HCT116 (cell line): ENCODE results near the gene PPP1R1B. TPM values are rescaled to one million over a fixed set of nuclear protein-coding genes. Genes with fewer than 3 reads are reported as not detected.

ENCODE experiments used
- ATAC-seq: fragments of 200-7000 bp; cut with Tn5 transposase; 2 replicates; pipeline ENCODE4 v1.9.1; 2020; ENCODE audit warnings: mild to moderate bottlenecking, moderate library complexity
- BruUV-seq: library from RNA; stranded (reverse); fragments of 400-500 nt; replicated peaks from 2 replicates; lab custom pipeline; 2021; lab: Mats Ljungman, UMichigan
- CTCF ChIA-PET: fragments of 300-600 bp; sonication (Branson Sonifier 250); formaldehyde crosslinking; loops from one replicate; lab custom pipeline; 2021; ENCODE audit warnings: antibody characterized with exemption; lab: Charles Lee
- POLR2A ChIA-PET: fragments of 300-600, 350-600 bp; sonication (Branson Sonifier 250); formaldehyde crosslinking; loops from one replicate; lab custom pipeline; 2021; ENCODE audit warnings: antibody characterized with exemption; lab: Charles Lee
- RAD21 ChIA-PET, 2 experiments: fragments of 300-600 bp; sonication (Branson Sonifier 250); formaldehyde crosslinking; loops; one replicate each; lab custom pipeline; 2023; ENCODE audit warnings: low total read pairs in 2 of 2; ENCODE audit not compliant: uncharacterized antibody in 2 of 2, unreplicated experiment in 2 of 2, low non-redundant PET in 1 of 2; lab: Charles Lee
- DNase-seq: peaks from one replicate; pipeline ENCODE4 v3.0.0-alpha.2; 2010; ENCODE audit warnings: low read depth, low spot score
- H2AFZ ChIP-seq: fragments of 200-600 bp; shearing (Covaris generic), sonication (generic); 2 replicates; pipeline ENCODE4 v1.6.1; 2017; ENCODE audit warnings: low read depth, mixed run types, mixed read lengths, antibody characterized with exemption, low read length; ENCODE audit not compliant: poor library complexity, severe bottlenecking
- H3K27ac ChIP-seq: 2 replicates; pipeline ENCODE4 v1.5.1; 2012; ENCODE audit warnings: low read depth, low read length
- H3K27me3 ChIP-seq: fragments of 200-600 bp; sonication (generic); 2 replicates; pipeline ENCODE4 v1.6.1; 2016; ENCODE audit warnings: mixed run types, low read length, mixed read lengths; ENCODE audit not compliant: insufficient read depth
- H3K36me3 ChIP-seq, 2 experiments: fragments of 200-500 bp in 1 of 2; fragments of 200-600 bp in 1 of 2; sonication (Bioruptor generic) in 1 of 2; sonication (generic) in 1 of 2; 2 replicates each; pipeline versions ENCODE4 v1.5.1 to v1.6.1; 2014 to 2016; ENCODE audit warnings: low read length in 2 of 2, inconsistent platforms in 1 of 2, mixed read lengths in 1 of 2, mixed run types in 1 of 2; ENCODE audit not compliant: insufficient read depth in 2 of 2, control insufficient read depth in 1 of 2
- H3K4me1 ChIP-seq, 2 experiments: fragments of 200-600 bp in 1 of 2; sonication (generic) in 1 of 2; 2 replicates each; pipeline versions ENCODE4 v1.5.1 to v1.6.1; 2012 to 2017; ENCODE audit warnings: low read length in 2 of 2, inconsistent platforms in 1 of 2, mild to moderate bottlenecking in 1 of 2, mixed read lengths in 1 of 2, mixed run types in 1 of 2, moderate library complexity in 1 of 2; ENCODE audit not compliant: insufficient read depth in 2 of 2, control insufficient read depth in 1 of 2
- H3K4me2 ChIP-seq: fragments of 200-600 bp; sonication (generic); 2 replicates; pipeline ENCODE4 v1.6.1; 2017; ENCODE audit warnings: mixed run types, low read length, mixed read lengths
- H3K4me3 ChIP-seq, 2 experiments: fragments of 200-600 bp in 1 of 2; sonication (generic) in 1 of 2; replicated peaks in 1 of 2; 2 replicates each; pipeline ENCODE4 v1.5.1; 2011 to 2016; ENCODE audit warnings: low read length in 2 of 2, control low read depth in 1 of 2, low read depth in 1 of 2, mild to moderate bottlenecking in 1 of 2, mixed read lengths in 1 of 2, mixed run types in 1 of 2
- H3K79me2 ChIP-seq: fragments of 200-600 bp; sonication (generic); 2 replicates; pipeline ENCODE4 v1.6.1; 2017; ENCODE audit warnings: mild to moderate bottlenecking, mixed run types, low read length, moderate library complexity, mixed read lengths; ENCODE audit not compliant: insufficient read depth
- H3K9ac ChIP-seq: fragments of 200-600 bp; sonication (generic); 2 replicates; pipeline ENCODE4 v1.6.1; 2016; ENCODE audit warnings: low read length, mixed read lengths
- H3K9me2 ChIP-seq: fragments of 200-600 bp; sonication (generic), shearing (Covaris generic); 2 replicates; pipeline ENCODE4 v1.6.1; 2017; ENCODE audit warnings: mixed run types, mild to moderate bottlenecking, moderate library complexity; ENCODE audit not compliant: insufficient read depth
- H3K9me3 ChIP-seq, 2 experiments: fragments of 200-500 bp in 1 of 2; fragments of 200-600 bp in 1 of 2; sonication (Bioruptor generic) in 1 of 2; sonication (generic) in 1 of 2; 2 replicates each; pipeline ENCODE4 v1.6.1; 2014 to 2017; ENCODE audit warnings: low read length in 2 of 2, mixed read lengths in 2 of 2, inconsistent platforms in 1 of 2, low read depth in 1 of 2, mild to moderate bottlenecking in 1 of 2, mixed run types in 1 of 2, moderate library complexity in 1 of 2; ENCODE audit not compliant: control insufficient read depth in 1 of 2, insufficient read depth in 1 of 2
- H4K20me1 ChIP-seq: fragments of 200-600 bp; sonication (generic), shearing (Covaris generic); 2 replicates; pipeline ENCODE4 v1.6.1; 2017; ENCODE audit warnings: mixed run types, mild to moderate bottlenecking, moderate library complexity; ENCODE audit not compliant: insufficient read depth
- CBX3 ChIP-seq: IDR thresholded peaks from 2 replicates; pipeline ENCODE4 v1.6.1; 2012; ENCODE audit warnings: low read depth
- EGR1 ChIP-seq: IDR thresholded peaks from 2 replicates; pipeline ENCODE4 v1.6.1; 2012; ENCODE audit warnings: low read depth
- ELF1 ChIP-seq: IDR thresholded peaks from 2 replicates; pipeline ENCODE4 v1.6.1; 2012; ENCODE audit warnings: low read depth, borderline replicate concordance
- EZH2 ChIP-seq: fragments of 200-600 bp; sonication (generic); IDR thresholded peaks from 2 replicates; pipeline ENCODE4 v1.6.1; 2017; ENCODE audit warnings: antibody characterized with exemption, mixed run types
- EZH2phosphoT487 ChIP-seq: fragments of 200-600 bp; IDR thresholded peaks from 2 replicates; pipeline ENCODE4 v1.6.1; 2018; ENCODE audit warnings: antibody characterized with exemption, borderline replicate concordance
- FOSL1 ChIP-seq: IDR thresholded peaks from 2 replicates; pipeline ENCODE4 v1.6.1; 2012; ENCODE audit warnings: low read depth
- JUND ChIP-seq: IDR thresholded peaks from 2 replicates; pipeline ENCODE4 v1.6.1; 2012
- POLR2A ChIP-seq: IDR thresholded peaks from 2 replicates; pipeline ENCODE4 v1.7.0; 2011; ENCODE audit warnings: borderline replicate concordance; ENCODE audit not compliant: insufficient read depth, insufficient read length; ENCODE audit errors: extremely low read depth
- RAD21 ChIP-seq: IDR thresholded peaks from 2 replicates; pipeline ENCODE4 v1.6.1; 2012; ENCODE audit warnings: low read depth, mild to moderate bottlenecking
- SIN3A ChIP-seq: IDR thresholded peaks from 2 replicates; pipeline ENCODE4 v1.6.1; 2012; ENCODE audit warnings: low read depth
- SP1 ChIP-seq: IDR thresholded peaks from 2 replicates; pipeline ENCODE4 v1.6.1; 2012; ENCODE audit warnings: low read depth
- SRF ChIP-seq: IDR thresholded peaks from 2 replicates; pipeline ENCODE4 v1.6.1; 2012; ENCODE audit warnings: low read depth
- TCF7L2 ChIP-seq: IDR thresholded peaks from 2 replicates; pipeline ENCODE4 v1.7.0; 2011; ENCODE audit warnings: borderline replicate concordance, inconsistent platforms; ENCODE audit not compliant: insufficient read depth, insufficient read length; ENCODE audit errors: extremely low read depth
- YY1 ChIP-seq: IDR thresholded peaks from 2 replicates; pipeline ENCODE4 v1.6.1; 2011; ENCODE audit warnings: low read length, low read depth, moderate library complexity, mild to moderate bottlenecking; ENCODE audit not compliant: insufficient replicate concordance; ENCODE audit errors: extremely low read depth
- ZFX ChIP-seq: fragments of 450-650 bp; IDR thresholded peaks from 2 replicates; pipeline ENCODE4 v1.6.1; 2017
- ZNF274 ChIP-seq: fragments of 200-500 bp; sonication (Bioruptor generic); IDR thresholded peaks from 2 replicates; pipeline ENCODE4 v1.6.1; 2014; ENCODE audit warnings: mild to moderate bottlenecking, low read depth, low read length, inconsistent platforms
- intact Hi-C: fragments of 100-400 bp; cut with micrococcal nuclease; formaldehyde crosslinking; loops from 2 replicates; pipeline ENCODE4 v1.10.0; 2022
- total RNA-seq: library from RNA; stranded (reverse); gene quantifications from one replicate; pipeline ENCODE4 v1.2.1, GENCODE V29; 2021; ENCODE audit not compliant: unreplicated experiment
- TF ChIP-seq, protein P1 (sequence below): IDR thresholded peaks from 2 replicates; pipeline ENCODE4 v1.6.1; 2012
- TF ChIP-seq, protein P2 (sequence below), 3 experiments: fragments of 200-600 bp in 1 of 3; sonication (generic) in 1 of 3; IDR thresholded peaks in 2 of 3; conservative IDR thresholded peaks in 1 of 3; 2 replicates each; pipeline ENCODE4 v1.5.1; 2012 to 2017; ENCODE audit warnings: low read depth in 2 of 3, low read length in 2 of 3, antibody characterized with exemption in 1 of 3, borderline replicate concordance in 1 of 3, control low read depth in 1 of 3, mild to moderate bottlenecking in 1 of 3, mixed read lengths in 1 of 3, mixed run types in 1 of 3, moderate library complexity in 1 of 3; ENCODE audit not compliant: insufficient read depth in 1 of 3
- TF ChIP-seq, protein P3 (sequence below): IDR thresholded peaks from 2 replicates; pipeline ENCODE4 v1.6.1; 2012
- TF ChIP-seq, protein P4 (sequence below): IDR thresholded peaks from 2 replicates; pipeline ENCODE4 v1.6.1; 2011; ENCODE audit warnings: mild to moderate bottlenecking, low read length, moderate library complexity; ENCODE audit not compliant: insufficient replicate concordance; ENCODE audit errors: extremely low read depth

PPP1R1B gene
- total RNA-seq, 1 experiment from 2014 or later = 0.49 TPM

DNA sequence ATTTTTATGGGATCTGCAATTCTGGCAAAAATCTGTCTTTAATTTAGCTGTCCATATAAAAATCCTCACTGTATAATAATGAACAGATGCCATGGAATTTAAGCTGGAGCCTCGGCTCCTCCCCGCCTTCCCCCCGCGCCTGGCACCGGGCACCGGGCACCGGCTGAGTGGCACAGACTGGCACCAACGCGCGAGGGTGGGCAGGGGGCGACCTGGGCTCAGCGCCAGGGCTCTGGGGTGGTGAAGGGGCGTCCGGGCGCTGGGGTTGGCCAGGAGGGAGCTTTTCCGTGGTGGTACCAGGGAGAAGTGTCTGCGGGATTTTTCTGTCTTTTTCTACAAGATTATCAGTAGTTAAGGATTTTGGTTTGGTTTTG lies 28.1 kb upstream of the PPP1R1B start:
- Histone ChIP-seq H3K9me2 (no peaks in the 10 kb centered on the region), H3K79me2 (no peaks in the 10 kb centered on the region), H3K4me3 (no peak overlapping the region), H2AFZ (no peak overlapping the region), H4K20me1 (no peaks in the 10 kb centered on the region), H3K36me3 (no peaks in the 10 kb centered on the region), H3K27me3 (peaks cover 70% of the 10 kb centered on the region), H3K4me1 (no peaks in the 10 kb centered on the region), H3K9ac (no peak overlapping the region), H3K4me2 (no peak overlapping the region), H3K9me3 (no peaks in the 10 kb centered on the region), H3K27ac (no peak overlapping the region)
- no TSS peak for BruUV-seq
- DNase-seq (no peak), ATAC-seq (no peak)
- ChIA-PET CTCF (no interaction called here), POLR2A (no interaction called here), RAD21 (no interaction called here)
- TF ChIP-seq, protein P1, sequence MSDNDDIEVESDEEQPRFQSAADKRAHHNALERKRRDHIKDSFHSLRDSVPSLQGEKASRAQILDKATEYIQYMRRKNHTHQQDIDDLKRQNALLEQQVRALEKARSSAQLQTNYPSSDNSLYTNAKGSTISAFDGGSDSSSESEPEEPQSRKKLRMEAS = no peak
- TF ChIP-seq, protein P2, sequence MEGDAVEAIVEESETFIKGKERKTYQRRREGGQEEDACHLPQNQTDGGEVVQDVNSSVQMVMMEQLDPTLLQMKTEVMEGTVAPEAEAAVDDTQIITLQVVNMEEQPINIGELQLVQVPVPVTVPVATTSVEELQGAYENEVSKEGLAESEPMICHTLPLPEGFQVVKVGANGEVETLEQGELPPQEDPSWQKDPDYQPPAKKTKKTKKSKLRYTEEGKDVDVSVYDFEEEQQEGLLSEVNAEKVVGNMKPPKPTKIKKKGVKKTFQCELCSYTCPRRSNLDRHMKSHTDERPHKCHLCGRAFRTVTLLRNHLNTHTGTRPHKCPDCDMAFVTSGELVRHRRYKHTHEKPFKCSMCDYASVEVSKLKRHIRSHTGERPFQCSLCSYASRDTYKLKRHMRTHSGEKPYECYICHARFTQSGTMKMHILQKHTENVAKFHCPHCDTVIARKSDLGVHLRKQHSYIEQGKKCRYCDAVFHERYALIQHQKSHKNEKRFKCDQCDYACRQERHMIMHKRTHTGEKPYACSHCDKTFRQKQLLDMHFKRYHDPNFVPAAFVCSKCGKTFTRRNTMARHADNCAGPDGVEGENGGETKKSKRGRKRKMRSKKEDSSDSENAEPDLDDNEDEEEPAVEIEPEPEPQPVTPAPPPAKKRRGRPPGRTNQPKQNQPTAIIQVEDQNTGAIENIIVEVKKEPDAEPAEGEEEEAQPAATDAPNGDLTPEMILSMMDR (IDR thresholded peaks at IDR 0.05 in 2 of 3, conservative IDR thresholded peaks at IDR 0.05 in 1 of 3; ENCODE audit: borderline replicate concordance in 1 of 3, insufficient read depth in 1 of 3, low read depth in 2 of 3, low read length in 2 of 3) = no peak
- TF ChIP-seq CBX3 (no peak), ELF1 (no peak), SP1 (no peak), EGR1 (no peak), ZNF274 (no peak), EZH2 (no peak), SIN3A (no peak), RAD21 (no peak), EZH2phosphoT487 (no peak), ZFX (no peak), SRF (no peak), POLR2A (no peak), YY1 (no peak), JUND (no peak), FOSL1 (no peak), TCF7L2 (no peak)
- TF ChIP-seq, protein P3, sequence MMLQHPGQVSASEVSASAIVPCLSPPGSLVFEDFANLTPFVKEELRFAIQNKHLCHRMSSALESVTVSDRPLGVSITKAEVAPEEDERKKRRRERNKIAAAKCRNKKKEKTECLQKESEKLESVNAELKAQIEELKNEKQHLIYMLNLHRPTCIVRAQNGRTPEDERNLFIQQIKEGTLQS = no peak
- TF ChIP-seq, protein P4, sequence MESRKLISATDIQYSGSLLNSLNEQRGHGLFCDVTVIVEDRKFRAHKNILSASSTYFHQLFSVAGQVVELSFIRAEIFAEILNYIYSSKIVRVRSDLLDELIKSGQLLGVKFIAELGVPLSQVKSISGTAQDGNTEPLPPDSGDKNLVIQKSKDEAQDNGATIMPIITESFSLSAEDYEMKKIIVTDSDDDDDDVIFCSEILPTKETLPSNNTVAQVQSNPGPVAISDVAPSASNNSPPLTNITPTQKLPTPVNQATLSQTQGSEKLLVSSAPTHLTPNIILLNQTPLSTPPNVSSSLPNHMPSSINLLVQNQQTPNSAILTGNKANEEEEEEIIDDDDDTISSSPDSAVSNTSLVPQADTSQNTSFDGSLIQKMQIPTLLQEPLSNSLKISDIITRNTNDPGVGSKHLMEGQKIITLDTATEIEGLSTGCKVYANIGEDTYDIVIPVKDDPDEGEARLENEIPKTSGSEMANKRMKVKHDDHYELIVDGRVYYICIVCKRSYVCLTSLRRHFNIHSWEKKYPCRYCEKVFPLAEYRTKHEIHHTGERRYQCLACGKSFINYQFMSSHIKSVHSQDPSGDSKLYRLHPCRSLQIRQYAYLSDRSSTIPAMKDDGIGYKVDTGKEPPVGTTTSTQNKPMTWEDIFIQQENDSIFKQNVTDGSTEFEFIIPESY = no peak
- intact Hi-C loops = no loop called here
